ENCODE data around the gene PSIP1. TPM values are rescaled to one million over a fixed set of nuclear protein-coding genes. Genes with fewer than 3 reads are reported as not detected.

Gene PSIP1
- total and polyA plus RNA-seq, 9 of the 15 experiments (the other 6 are each of a cell fraction or from before 2014, with no cell fraction given): 18.8 to 119 (median 59.9) TPM

- TF ChIP-seq EP400 (IDR thresholded peaks at IDR 0.05): no peak
- TF ChIP-seq SMAD1 (IDR thresholded peaks at IDR 0.05; ENCODE audit: low read depth, low read length, partially characterized antibody): no peak
- no peak for TF ChIP-seq CHD1 (IDR thresholded peaks at IDR 0.05; ENCODE audit: low read length)
- TF ChIP-seq FOXP4 (CRISPR knock-in tag; IDR thresholded peaks at IDR 0.05; ENCODE audit: borderline replicate concordance): no peak
- TF ChIP-seq HINFP (tag; conservative IDR thresholded peaks at IDR 0.05; ENCODE audit: low read depth): no peak
- TF ChIP-seq RERE (CRISPR knock-in tag; IDR thresholded peaks at IDR 0.05; ENCODE audit: borderline replicate concordance): no peak
- no peak for TF ChIP-seq ETV5 (CRISPR knock-in tag; IDR thresholded peaks at IDR 0.05; ENCODE audit: low read depth)
- TF ChIP-seq ZNF785 (CRISPR knock-in tag; IDR thresholded peaks at IDR 0.05): no peak
- no peak for TF ChIP-seq ZBTB33 (CRISPR knock-in tag; IDR thresholded peaks at IDR 0.05)
- TF ChIP-seq POLR2G (IDR thresholded peaks at IDR 0.05; ENCODE audit: low read depth, low read length): peak; percentile 81
- TF ChIP-seq BCOR (IDR thresholded peaks at IDR 0.05): no peak
- TF ChIP-seq ZNF280A (IDR thresholded peaks at IDR 0.05; ENCODE audit: low read depth, partially characterized antibody): no peak
- no peak for TF ChIP-seq NCOA4 (IDR thresholded peaks at IDR 0.05; ENCODE audit: partially characterized antibody)
Measured at GRCh38 chr9:15552636-15553527, 42.1 kb upstream of the PSIP1 start, which contains the start of gene CCDC171 (continued).

Measured in K562 (cell line).